ENCODE results near the gene NUMBL. TPM values are rescaled to one million over a fixed set of nuclear protein-coding genes. Genes with fewer than 3 reads are reported as not detected.

The NUMBL gene
- total and polyA plus RNA-seq, 9 of the 15 experiments (the other 6 are each of a cell fraction or from before 2014, with no cell fraction given), result 0.39 to 38.6 (median 6.6) TPM

DNA sequence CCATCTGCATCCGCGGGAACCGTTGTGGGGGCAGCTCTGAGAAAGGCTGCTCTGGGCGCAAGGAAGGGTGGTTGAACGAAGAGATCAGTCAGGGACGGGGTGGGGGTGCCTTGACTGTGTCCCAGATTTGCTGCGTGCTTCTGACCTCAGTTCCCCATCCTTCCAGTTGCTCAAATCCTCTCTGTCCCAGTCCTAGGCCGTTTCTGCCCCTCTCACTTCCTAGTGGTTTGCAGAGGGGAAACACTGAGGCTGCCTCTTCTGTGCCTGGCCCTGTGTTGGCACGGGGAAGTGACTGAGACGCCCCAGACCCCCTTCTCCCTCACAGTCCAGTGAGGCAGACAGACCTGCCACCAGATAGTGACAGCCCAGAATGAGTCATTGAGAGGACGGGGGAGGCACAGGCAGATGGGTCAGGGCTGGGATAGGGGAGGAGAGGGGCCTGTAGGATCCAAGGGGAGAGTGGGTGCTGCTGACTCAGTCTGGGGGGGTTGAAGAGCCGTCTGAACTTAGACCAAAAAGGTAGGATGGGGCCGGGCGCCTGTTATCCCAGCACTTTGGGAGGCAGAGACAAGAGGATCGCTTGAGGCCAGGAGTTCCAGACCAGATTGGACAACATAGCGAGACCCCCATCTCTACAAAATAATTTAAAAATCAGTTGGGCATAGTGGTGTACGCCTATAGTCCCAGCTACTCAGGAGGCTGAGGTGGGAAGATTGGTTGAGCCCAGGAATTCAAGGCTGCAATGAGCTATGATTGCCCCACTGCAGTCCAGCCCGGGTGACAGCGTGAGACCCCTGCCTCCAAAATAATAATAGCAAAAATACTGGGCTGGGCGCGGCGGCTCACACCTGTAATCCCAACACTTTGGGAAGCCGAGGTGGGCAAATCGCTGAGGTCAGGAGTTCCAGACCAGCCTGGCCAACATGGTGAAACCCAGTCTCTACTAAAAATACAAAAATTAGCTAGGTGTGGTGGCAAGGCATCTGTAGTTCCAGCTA is 26.5 kb downstream of the NUMBL start (continued):
- TF ChIP-seq, protein P1, sequence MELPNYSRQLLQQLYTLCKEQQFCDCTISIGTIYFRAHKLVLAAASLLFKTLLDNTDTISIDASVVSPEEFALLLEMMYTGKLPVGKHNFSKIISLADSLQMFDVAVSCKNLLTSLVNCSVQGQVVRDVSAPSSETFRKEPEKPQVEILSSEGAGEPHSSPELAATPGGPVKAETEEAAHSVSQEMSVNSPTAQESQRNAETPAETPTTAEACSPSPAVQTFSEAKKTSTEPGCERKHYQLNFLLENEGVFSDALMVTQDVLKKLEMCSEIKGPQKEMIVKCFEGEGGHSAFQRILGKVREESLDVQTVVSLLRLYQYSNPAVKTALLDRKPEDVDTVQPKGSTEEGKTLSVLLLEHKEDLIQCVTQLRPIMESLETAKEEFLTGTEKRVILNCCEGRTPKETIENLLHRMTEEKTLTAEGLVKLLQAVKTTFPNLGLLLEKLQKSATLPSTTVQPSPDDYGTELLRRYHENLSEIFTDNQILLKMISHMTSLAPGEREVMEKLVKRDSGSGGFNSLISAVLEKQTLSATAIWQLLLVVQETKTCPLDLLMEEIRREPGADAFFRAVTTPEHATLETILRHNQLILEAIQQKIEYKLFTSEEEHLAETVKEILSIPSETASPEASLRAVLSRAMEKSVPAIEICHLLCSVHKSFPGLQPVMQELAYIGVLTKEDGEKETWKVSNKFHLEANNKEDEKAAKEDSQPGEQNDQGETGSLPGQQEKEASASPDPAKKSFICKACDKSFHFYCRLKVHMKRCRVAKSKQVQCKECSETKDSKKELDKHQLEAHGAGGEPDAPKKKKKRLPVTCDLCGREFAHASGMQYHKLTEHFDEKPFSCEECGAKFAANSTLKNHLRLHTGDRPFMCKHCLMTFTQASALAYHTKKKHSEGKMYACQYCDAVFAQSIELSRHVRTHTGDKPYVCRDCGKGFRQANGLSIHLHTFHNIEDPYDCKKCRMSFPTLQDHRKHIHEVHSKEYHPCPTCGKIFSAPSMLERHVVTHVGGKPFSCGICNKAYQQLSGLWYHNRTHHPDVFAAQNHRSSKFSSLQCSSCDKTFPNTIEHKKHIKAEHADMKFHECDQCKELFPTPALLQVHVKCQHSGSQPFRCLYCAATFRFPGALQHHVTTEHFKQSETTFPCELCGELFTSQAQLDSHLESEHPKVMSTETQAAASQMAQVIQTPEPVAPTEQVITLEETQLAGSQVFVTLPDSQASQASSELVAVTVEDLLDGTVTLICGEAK (IDR thresholded peaks at IDR 0.05), result no peak
- TF ChIP-seq, protein P1 (CRISPR knock-in tag; IDR thresholded peaks at IDR 0.05), result no peak
- TF ChIP-seq FOXA1 (IDR thresholded peaks at IDR 0.05; ENCODE audit: borderline replicate concordance) (no peak), PTTG1 (tag; IDR thresholded peaks at IDR 0.05; ENCODE audit: low read depth) (no peak), ZBED1 (IDR thresholded peaks at IDR 0.05) (0 out of 2 replicates have a peak, but pooled peaks have one; percentile 18), POLR3G (IDR thresholded peaks at IDR 0.05; ENCODE audit: extremely low read depth, insufficient read length, insufficient replicate concordance) (no peak), CBX5 (IDR thresholded peaks at IDR 0.05; ENCODE audit: borderline replicate concordance, low read depth) (no peak), RHOXF2B (CRISPR knock-in tag; conservative IDR thresholded peaks at IDR 0.05) (no peak), HIVEP1 (CRISPR knock-in tag; IDR thresholded peaks at IDR 0.05) (no peak), RCOR1 (IDR thresholded peaks at IDR 0.05; ENCODE audit: borderline replicate concordance in 1 of 2, low read depth in 2 of 2, low read length in 2 of 2) (peak in 1 of 2 experiments; percentile 35; a peak in 1 of 4 replicates), MIER1 (IDR thresholded peaks at IDR 0.05; ENCODE audit: low read depth) (no peak), ZNF408 (CRISPR knock-in tag; IDR thresholded peaks at IDR 0.05; ENCODE audit: low read depth) (no peak)
- TF ChIP-seq, protein P2, sequence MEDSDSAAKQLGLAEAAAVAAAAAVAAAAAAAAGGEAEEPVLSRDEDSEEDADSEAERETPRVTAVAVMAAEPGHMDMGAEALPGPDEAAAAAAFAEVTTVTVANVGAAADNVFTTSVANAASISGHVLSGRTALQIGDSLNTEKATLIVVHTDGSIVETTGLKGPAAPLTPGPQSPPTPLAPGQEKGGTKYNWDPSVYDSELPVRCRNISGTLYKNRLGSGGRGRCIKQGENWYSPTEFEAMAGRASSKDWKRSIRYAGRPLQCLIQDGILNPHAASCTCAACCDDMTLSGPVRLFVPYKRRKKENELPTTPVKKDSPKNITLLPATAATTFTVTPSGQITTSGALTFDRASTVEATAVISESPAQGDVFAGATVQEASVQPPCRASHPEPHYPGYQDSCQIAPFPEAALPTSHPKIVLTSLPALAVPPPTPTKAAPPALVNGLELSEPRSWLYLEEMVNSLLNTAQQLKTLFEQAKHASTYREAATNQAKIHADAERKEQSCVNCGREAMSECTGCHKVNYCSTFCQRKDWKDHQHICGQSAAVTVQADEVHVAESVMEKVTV (CRISPR knock-in tag; IDR thresholded peaks at IDR 0.05), result no peak
- TF ChIP-seq, protein P3, sequence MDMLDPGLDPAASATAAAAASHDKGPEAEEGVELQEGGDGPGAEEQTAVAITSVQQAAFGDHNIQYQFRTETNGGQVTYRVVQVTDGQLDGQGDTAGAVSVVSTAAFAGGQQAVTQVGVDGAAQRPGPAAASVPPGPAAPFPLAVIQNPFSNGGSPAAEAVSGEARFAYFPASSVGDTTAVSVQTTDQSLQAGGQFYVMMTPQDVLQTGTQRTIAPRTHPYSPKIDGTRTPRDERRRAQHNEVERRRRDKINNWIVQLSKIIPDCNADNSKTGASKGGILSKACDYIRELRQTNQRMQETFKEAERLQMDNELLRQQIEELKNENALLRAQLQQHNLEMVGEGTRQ (CRISPR knock-in tag; IDR thresholded peaks at IDR 0.05), result no peak

Measured in K562 (cell line).